MG63 (cell line): ENCODE results near the gene TLE1. TPM values are rescaled to one million over a fixed set of nuclear protein-coding genes. Genes with fewer than 3 reads are reported as not detected.
A peak's percentile ranks its signal among the peaks of the same experiment; 100 is the strongest.

Experiments
- DNase-seq: peaks from one replicate; pipeline ENCODE4 v3.0.0-alpha.2; 2020
- H3K27me3 ChIP-seq: fragments of 250-450 bp; sonication (Bioruptor Pico); 2 replicates; pipeline ENCODE4 v1.5.1; 2020; ENCODE audit warnings: mild to moderate bottlenecking, moderate library complexity
- H3K36me3 ChIP-seq: fragments of 250-450 bp; sonication (Bioruptor Pico); 2 replicates; pipeline ENCODE4 v1.5.1; 2020; ENCODE audit warnings: mild to moderate bottlenecking, moderate library complexity
- H3K4me3 ChIP-seq: fragments of 250-450 bp; sonication (Bioruptor Pico); 2 replicates; pipeline ENCODE4 v1.5.1; 2020; ENCODE audit warnings: mild to moderate bottlenecking, moderate library complexity
- H3K9me3 ChIP-seq: fragments of 250-450 bp; sonication (Bioruptor Pico); 2 replicates; pipeline ENCODE4 v1.5.1; 2020; ENCODE audit warnings: mild to moderate bottlenecking, moderate library complexity
- total RNA-seq: library from RNA; depleted of rRNA; stranded (reverse); fragments of >200 nt; shearing (Covaris generic); gene quantifications from 2 replicates; pipeline ENCODE4 v1.2.3, GENCODE V29; 2014; ENCODE audit warnings: low replicate concordance

The TLE1 gene
- total RNA-seq, 1 experiment from 2014 or later = 6.1 TPM

- Histone ChIP-seq H3K27me3 (no peaks in the 10 kb centered on the region), H3K36me3 (no peaks in the 10 kb centered on the region), H3K4me3 (no peak overlapping the region), H3K9me3 (no peaks in the 10 kb centered on the region)
- DNase-seq = no peak
Observed at GRCh38 chr9:81636255-81636599, 53.1 kb downstream of the TLE1 start.

DNA sequence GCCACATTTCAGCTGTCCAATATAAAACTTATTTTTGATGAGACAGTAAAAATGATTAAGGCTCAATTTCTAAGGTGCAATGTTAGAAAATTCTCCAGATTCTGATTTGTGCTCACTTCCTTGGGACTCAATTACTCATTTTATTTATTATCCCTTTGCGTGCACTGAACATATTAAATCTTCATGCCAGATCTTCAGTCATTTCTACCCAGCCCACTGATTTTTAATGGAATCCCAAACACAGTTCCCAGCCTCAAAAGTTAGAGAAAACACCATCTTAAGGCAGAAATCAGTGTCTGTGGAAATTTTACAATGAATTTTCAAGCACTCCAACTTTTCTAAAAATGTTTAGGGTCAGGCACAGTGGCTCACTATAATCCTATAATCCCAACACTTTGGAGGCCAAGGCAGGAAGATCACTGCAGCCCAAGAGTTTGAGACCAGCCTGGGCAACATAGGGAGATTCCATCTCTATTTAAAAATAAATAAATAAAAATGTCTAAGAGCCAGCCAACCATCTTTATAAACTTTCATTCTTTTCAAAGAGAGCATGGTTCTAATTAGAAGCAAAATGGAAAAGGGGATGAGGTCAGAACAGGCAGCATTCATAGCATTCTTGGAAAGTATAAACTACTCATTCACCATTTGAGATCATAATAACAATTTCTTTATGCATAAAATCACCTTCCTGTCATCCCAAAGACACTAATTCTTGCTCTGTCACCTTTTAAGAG is 53.7 kb downstream of the TLE1 start:
- no peaks in the 10 kb centered on the region for H3K9me3 ChIP-seq
- no peak overlapping the region for H3K4me3 ChIP-seq
- H3K36me3 ChIP-seq = no peaks in the 10 kb centered on the region
- DNase-seq = no peak
- H3K27me3 ChIP-seq = no peaks in the 10 kb centered on the region

GRCh38 chr9:81634915-81635516 is 54.3 kb downstream of the TLE1 start:
- peak; percentile 0 for DNase-seq
- Histone ChIP-seq H3K4me3 (no peak overlapping the region), H3K27me3 (no peaks in the 10 kb centered on the region), H3K9me3 (no peaks in the 10 kb centered on the region), H3K36me3 (no peaks in the 10 kb centered on the region)

DNA sequence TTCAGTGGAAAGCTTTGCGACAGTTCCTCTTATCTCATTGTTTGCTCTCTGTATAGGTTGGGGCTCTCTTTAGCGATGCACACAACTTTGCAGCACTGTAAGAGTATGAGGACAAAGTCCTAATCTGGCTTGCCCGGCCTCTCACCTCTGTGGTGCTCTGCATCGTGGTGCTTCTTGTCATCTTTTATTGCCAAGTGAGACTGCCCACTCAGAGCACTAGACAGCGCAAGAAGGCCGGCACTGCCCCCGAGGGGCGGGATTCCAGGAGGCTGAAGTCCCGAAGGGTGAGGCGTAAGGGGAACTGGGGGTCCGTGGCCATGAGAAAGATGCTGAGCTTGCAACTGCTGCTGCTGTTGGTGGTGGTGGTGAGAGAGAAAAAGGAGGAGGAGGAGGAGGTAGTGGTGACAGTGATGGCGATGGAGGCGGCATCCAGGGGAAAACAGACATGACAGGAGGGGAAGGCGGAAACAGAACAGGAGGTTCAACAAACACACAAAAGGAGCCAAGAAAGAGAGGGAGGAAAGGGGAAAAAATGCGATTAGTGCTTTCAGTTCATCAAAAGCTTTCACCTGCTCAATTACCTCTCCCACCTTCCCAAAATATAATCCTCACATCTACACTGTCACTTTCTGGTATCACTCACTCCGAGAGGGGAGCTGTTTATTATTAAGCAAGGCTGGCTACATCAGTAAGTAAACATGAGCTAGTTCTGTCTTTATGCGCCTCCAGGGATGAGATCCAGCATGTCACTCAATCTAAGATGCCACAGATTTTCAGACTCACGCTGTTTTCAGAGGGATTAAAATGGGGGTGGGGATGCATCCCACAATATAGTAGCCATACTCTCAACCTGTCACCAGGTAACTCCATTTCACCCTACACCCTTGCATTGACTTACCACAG is 55.1 kb downstream of the TLE1 start:
- H3K27me3 ChIP-seq = no peaks in the 10 kb centered on the region
- DNase-seq = no peak
- no peaks in the 10 kb centered on the region for H3K36me3 ChIP-seq
- no peaks in the 10 kb centered on the region for H3K9me3 ChIP-seq
- no peak overlapping the region for H3K4me3 ChIP-seq

- Histone ChIP-seq H3K36me3 (no peaks in the 10 kb centered on the region), H3K9me3 (no peaks in the 10 kb centered on the region), H3K4me3 (no peak overlapping the region), H3K27me3 (no peaks in the 10 kb centered on the region)
- DNase-seq = no peak
Observed at GRCh38 chr9:81632599-81632998, 56.7 kb downstream of the TLE1 start.

DNA sequence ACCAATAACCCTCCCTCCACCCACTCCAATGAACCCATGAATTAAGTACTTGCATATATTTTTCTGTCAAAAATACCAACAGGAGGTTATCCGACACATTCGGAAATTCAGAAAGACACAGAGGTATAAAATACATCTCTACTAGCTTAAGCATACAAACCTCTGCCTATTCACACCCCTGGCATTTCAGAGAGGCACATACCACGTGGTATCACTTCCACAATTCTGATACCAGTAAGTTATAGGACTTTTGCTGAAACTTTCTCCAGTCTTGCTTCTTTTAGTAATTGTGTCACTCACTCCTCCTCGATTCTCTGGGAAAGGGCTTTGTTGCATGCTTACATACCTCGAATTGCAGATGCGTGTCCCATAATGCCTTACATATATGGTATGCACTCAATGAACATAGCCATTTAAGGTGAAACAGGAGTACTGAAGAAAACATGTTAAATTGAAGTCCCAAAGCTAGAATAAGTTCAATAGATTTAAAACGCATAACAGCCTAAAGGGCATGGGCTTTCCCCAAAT is 58.1 kb downstream of the TLE1 start:
- no peak overlapping the region for H3K4me3 ChIP-seq

GRCh38 chr9:81629440-81629839 is 59.9 kb downstream of the TLE1 start:
- H3K27me3 ChIP-seq = no peaks in the 10 kb centered on the region
- no peak overlapping the region for H3K4me3 ChIP-seq
- DNase-seq = no peak
- no peaks in the 10 kb centered on the region for H3K36me3 ChIP-seq
- H3K9me3 ChIP-seq = no peaks in the 10 kb centered on the region

More for the DNA sequence above, 58.1 kb downstream of the TLE1 start:
- no peaks in the 10 kb centered on the region for H3K36me3 ChIP-seq
- no peaks in the 10 kb centered on the region for H3K27me3 ChIP-seq
- no peaks in the 10 kb centered on the region for H3K9me3 ChIP-seq
- DNase-seq = no peak

GRCh38 chr9:81628897-81629296 is 60.5 kb downstream of the TLE1 start:
- DNase-seq = no peak
- no peaks in the 10 kb centered on the region for H3K36me3 ChIP-seq
- no peak overlapping the region for H3K4me3 ChIP-seq
- H3K27me3 ChIP-seq = no peaks in the 10 kb centered on the region
- H3K9me3 ChIP-seq = no peaks in the 10 kb centered on the region

DNA sequence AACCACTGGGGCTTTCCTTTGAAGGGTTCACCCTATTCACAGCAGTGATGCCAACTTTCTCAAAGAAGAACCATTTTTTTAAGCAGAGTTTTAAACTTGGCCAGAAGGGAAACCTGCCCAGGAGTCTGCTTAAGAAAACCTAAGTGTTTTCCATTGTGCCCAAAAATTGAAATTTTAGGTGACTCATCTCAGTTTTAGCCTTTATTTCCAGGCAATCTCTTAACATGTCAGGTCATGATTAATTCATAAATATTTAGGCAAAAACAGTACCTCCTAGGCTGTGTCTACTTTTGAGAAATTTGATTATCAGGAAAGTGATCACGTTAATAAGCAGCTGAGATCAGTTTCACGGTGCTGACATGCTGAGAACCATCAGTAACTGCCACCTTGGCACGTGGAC is 61.9 kb downstream of the TLE1 start:
- H3K36me3 ChIP-seq = no peaks in the 10 kb centered on the region
- H3K4me3 ChIP-seq = no peak overlapping the region
- no peak for DNase-seq
- H3K27me3 ChIP-seq = no peaks in the 10 kb centered on the region
- H3K9me3 ChIP-seq = no peaks in the 10 kb centered on the region

DNA sequence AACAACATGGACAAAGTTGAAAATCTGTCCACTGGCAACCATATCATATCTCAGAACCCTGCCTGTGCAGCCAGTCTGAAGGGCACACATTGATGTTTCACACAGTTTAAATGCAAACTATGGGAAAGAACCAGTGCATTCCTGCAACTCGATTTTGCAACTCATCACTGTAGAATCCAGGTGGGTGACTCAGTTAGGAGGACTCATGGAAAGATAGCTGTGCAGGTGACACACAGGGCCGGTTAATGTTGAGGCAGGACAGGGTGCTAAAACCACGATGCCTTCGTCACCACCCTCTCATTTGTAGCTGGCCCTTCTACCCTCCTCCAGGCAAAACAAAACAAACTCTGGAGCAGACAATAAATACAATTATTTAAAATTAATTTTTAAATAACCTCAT is 62.8 kb downstream of the TLE1 start:
- H3K4me3 ChIP-seq = no peak overlapping the region
- no peaks in the 10 kb centered on the region for H3K9me3 ChIP-seq
- H3K36me3 ChIP-seq = no peaks in the 10 kb centered on the region
- DNase-seq = no peak
- no peaks in the 10 kb centered on the region for H3K27me3 ChIP-seq

DNA sequence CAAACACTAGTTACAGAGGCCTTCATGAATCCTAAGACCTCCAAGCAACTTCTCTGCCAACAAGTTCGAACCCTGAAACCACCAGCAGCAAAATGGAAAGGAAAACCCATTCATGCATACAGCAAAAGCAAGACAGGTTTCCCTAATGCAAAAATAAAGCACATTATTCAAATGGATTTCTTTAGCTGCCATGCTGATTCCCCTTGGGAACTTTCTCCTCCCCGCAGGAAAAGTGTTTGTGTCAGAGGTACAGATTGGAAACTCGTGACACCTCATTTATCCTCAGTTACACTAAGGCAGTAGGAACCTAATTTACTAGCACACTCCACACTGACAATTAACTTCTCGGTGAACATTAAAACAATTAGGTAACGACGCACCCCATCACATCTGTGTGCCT is 63.4 kb downstream of the TLE1 start:
- DNase-seq = no peak
- Histone ChIP-seq H3K9me3 (no peaks in the 10 kb centered on the region), H3K4me3 (no peak overlapping the region), H3K36me3 (no peaks in the 10 kb centered on the region), H3K27me3 (no peaks in the 10 kb centered on the region)

- H3K36me3 ChIP-seq = no peaks in the 10 kb centered on the region
- no peaks in the 10 kb centered on the region for H3K9me3 ChIP-seq
- DNase-seq = no peak
- no peaks in the 10 kb centered on the region for H3K27me3 ChIP-seq
- no peak overlapping the region for H3K4me3 ChIP-seq
Observed at GRCh38 chr9:81623778-81624177, 65.6 kb downstream of the TLE1 start.

DNA sequence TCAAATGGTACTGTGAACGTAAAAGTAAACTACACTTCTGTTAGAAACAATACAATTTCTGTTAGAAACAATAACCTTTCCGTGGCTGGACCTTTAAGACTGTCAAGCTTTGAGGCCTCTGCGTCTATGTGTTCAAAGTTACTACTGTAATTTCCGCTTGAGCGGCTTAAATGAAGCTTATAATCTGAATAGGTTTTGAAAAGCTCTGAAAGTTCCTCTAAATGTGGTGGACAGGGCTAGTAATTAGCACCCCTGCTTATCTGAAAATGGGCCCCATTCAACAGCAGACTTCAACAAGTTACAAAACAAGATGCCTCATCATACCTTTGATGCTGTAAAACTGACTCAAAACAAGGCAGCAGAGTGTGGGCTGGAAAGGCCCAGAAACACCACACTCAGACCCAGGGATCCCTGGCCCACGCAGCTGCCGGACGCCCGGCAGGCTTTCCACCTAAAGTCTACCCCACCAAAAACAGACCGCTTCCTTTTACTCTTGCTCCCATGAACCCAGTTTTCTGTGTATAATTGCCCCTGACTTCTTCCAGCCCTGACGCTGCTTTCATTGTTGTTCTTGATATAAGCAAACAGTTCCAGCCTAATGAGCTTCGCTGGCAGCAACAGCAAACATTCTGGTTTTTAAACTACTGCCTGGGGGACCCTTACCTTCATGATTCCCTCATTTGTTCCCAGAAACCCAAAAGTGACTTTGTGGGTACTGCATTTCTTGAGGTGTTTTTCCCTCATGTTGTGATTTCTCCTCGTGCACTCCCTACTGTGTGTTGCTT is 66.7 kb downstream of the TLE1 start:
- no peaks in the 10 kb centered on the region for H3K27me3 ChIP-seq
- no peak for DNase-seq

GRCh38 chr9:81621785-81622259 is 67.5 kb downstream of the TLE1 start:
- H3K9me3 ChIP-seq = no peaks in the 10 kb centered on the region
- no peaks in the 10 kb centered on the region for H3K36me3 ChIP-seq
- H3K27me3 ChIP-seq = no peaks in the 10 kb centered on the region
- H3K4me3 ChIP-seq = no peak overlapping the region
- DNase-seq = no peak

More for the DNA sequence above, 66.7 kb downstream of the TLE1 start:
- Histone ChIP-seq H3K36me3 (no peaks in the 10 kb centered on the region), H3K9me3 (no peaks in the 10 kb centered on the region), H3K4me3 (no peak overlapping the region)

- no peak for DNase-seq
- H3K27me3 ChIP-seq = no peaks in the 10 kb centered on the region
Observed at GRCh38 chr9:81621118-81621517, 68.2 kb downstream of the TLE1 start.

GRCh38 chr9:81620002-81620390 is 69.4 kb downstream of the TLE1 start:
- H3K4me3 ChIP-seq = no peak overlapping the region
- H3K27me3 ChIP-seq = no peaks in the 10 kb centered on the region
- H3K9me3 ChIP-seq = no peaks in the 10 kb centered on the region
- no peak for DNase-seq
- H3K36me3 ChIP-seq = no peaks in the 10 kb centered on the region

More at GRCh38 chr9:81621118-81621517, 68.2 kb downstream of the TLE1 start:
- Histone ChIP-seq H3K4me3 (no peak overlapping the region), H3K9me3 (no peaks in the 10 kb centered on the region), H3K36me3 (no peaks in the 10 kb centered on the region)
